GM21619 (cell line): Measurements from ENCODE around the gene YTHDF1.
"Not testable (repeated sequence)": the region's sequence is repeated elsewhere in the genome, so short reads cannot be mapped to it uniquely, and the experiment has no call there.

Experiments used
- ATAC-seq: cut with Tn5 transposase; IDR thresholded peaks from one replicate; pipeline ENCODE4 v1.9.1; 2021; ENCODE audit not compliant: unreplicated experiment

Gene YTHDF1

GRCh38 chr20:63173552-63174191 lies 42.3 kb downstream of the YTHDF1 start:
- ATAC-seq: no peak

DNA sequence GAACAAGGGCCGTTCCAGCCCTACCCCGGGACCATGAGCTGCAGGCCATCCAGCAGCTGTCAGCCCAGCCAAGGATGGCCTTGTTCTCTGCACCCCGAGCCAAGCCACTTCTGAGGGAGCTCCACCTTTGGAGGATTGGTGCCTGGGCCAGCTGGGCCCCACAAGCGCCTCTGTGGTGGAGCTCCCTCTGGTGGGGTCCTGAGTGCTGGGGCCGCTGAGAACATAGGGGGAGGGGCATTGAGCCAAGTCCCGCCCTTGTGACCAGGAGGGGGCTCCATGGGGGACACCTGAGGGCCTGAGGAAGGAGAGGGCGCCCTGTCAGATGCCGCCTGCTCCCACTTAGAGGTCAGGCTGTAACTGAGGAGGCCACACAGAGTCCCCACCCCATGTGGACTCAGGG lies 43.2 kb downstream of the YTHDF1 start:
- no peak for ATAC-seq

DNA sequence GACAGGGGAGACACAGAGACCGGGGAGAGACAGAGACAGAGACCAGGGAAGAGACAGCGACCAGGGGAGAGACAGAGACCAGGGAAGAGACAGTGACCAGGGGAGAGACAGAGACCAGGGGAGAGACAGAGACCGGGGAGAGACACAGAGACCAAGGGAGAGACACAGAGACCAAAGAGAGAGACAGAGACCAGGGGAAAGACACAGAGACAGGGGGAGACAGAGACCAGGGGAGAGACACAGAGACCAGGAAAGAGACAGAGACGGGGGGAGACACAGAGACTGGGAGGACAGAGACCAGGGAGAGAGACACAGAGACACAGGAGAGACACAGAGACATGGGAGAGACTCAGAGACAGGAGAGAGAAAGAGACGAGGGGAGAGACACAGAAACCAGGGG lies 43.9 kb downstream of the YTHDF1 start:
- ATAC-seq: no peak

DNA sequence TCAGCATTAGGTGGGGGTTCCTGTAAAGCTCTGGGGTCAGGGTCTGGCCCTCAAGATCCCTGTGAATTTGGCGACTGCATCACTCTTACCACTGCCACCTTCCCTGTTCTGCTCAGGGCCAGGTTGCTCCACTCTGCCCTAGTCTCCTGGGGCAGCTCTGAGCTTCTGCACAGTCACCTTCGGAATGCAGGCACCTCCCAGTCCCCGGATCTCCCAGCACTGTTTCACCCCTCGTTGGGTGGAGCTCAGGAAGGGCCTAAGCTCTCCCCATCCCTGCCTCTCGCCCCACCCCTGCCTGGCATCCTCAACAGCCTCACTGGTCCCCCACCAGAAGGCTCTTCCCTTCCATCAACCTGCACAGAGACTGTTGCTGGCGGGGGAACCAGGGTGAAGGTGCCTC lies 46.2 kb downstream of the YTHDF1 start:
- no peak for ATAC-seq

DNA sequence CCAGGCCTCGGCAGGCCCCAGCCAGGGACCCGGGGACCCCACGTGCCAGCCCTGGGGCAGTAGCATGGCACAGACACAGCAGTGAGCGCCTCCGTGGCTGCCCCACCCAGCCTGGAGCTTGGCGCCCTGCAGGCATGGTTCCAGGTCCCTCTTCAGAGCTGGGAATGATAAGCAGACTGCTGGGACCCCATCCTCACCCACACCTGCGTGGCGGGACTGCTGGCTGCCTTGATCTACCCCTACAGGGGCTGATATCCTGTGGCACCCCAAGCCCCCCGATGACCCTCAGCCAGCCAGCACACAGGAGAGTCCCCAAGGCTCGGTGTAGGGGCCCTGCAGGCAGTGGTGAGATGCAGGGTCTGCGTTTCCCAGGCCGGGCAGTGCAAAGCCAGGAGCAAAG lies 47.1 kb downstream of the YTHDF1 start:
- ATAC-seq: no peak

DNA sequence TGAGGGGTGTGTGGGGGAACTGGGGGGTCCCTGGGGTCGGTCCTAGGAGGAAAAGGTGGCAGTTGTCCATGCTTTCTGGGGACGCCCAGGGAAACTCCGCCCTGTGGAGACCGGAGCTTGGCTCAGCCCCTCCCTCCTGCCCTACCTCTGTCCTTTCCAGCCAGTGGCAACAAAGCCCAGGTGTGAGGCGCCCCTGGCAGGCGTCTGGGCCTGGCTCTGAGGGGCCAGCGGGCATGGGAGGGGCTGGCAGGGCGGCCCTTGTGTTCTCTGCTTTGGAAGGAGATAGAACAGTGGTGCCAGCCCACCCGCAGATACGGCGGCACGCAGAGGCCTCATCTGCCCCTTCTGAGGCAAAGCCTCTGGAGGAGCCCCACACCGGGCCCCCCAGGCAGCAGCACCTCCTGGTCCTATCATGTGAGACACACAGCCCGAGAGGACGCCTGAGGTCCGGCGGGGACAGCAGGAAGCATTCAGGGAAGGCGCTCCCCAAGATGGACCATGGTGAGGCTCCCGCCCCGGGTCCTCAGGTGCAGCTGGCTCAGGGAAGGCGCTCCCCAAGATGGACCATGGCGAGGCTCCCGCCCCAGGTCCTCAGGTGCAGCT lies 47.9 kb downstream of the YTHDF1 start:
- no peak for ATAC-seq

GRCh38 chr20:63167026-63167917 lies 48.7 kb downstream of the YTHDF1 start:
- no peak for ATAC-seq

DNA sequence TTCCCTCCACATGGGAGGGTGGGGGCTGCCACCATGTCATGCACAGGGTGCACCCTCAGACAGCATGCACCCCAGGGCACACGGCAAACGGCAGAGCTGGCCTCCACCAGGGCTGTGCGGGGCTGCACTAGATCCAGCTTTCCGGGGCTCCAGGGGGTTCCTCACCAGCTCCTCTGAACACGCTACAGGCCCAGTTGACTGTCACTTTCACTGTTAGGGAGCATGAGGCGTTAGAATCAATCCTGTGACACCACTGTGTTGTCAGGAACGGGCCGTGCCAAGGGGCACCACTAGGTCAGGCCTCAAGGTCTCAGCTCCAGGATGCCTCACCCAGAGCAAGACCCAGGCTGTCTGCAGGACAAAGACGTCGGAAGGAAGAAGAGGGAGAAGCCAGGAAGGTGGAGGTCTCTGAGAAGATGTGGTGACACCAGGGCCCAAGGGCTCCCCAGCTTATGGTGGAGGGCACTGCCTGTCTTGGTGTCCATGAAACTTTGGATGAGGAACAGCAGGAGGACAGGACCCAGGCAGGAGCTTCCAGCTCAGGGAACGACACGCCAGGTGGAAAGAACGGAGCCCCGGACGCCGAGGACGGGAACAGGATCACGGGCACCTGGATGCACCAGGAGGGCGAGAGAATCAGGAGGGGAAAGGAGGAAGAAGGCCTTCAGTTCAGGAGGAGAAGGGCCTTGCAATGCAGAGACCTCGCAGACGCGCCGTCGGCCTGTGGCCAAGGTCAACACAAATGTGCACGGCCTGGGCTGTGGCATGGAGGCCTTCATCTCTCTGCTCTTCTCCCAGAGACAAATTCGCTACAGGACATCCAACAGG lies 49.5 kb downstream of the YTHDF1 start:
- ATAC-seq: no peak

DNA sequence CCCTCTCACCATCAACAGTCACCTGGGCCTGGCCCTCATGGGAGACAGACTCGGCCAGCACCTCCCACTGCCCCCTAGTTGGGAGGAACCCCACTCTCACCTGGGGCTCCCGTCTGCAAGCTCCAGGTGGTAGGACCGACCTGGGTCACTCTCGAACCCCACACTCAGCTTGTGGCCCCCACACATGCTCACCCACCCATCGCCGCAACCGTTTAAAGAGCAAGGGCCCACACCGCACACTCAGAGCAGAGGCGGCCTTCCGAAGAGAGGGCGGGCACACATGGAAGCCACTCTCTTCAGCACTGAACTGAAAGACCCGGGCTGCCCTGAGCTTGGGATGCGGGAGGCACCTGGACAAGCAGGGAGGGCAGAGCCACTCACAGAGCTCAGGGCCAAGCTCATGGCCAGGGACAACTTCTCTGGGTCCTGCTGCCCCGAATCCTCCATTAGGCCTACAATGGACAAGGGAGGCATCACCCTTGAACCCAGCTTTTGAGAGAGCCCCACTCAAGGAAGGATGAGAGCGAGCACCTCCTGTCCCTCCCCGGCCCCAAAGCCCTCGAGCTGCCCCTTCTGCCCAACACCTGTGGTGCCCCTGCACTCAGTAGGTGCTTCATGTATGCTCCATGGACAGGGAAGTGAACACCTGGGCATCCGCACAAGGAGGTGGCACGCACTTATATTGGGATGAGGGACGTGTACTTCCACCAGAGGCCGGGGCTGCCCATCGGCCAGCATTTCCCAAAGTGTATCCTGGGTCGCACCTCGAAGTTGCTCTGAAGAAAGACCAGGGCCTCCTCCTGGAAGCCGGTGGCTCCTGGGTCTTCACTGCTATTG lies 50.4 kb downstream of the YTHDF1 start:
- ATAC-seq: no peak

DNA sequence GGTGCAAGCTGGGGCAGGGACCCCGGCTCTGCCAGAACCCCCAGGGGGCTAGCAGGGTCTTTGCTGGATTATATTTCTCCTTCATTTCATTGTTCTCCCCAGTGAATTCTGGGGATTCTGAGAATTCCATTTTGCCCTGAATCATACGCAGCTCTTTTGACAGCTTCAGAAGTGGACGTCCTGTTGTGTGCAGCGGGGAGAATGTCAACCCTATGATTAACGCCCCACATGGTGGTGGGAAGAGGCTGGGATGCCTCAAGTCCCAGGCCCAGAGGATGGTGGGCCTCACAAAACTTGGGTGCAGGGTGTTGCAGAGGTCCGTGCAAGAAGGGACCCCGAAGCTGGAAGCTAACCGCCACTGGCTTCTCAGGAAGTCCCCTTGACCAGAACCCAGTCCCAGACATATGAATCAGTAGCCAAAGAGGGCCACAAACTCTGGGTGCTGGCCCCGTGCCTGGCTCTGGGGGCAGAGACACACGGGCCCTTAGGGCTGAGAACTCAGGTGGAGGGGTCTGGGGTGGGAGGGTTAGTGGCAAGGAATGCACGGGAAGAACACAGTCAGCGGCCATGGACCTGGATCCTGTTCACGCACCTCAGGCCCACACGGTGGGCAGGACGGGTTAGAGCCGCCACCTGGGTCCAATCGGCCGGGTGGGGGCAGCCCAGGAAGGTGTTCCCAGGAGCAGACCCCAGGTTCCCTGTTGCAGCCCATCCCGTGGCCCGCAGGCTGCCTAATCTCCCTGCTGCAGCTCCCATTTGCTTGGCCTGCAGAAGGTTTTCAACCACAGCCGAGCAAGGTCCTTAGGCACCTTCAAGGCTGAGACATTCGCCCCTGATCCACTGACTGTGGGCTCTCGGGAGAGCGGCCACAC lies 51.2 kb downstream of the YTHDF1 start:
- no peak for ATAC-seq

DNA sequence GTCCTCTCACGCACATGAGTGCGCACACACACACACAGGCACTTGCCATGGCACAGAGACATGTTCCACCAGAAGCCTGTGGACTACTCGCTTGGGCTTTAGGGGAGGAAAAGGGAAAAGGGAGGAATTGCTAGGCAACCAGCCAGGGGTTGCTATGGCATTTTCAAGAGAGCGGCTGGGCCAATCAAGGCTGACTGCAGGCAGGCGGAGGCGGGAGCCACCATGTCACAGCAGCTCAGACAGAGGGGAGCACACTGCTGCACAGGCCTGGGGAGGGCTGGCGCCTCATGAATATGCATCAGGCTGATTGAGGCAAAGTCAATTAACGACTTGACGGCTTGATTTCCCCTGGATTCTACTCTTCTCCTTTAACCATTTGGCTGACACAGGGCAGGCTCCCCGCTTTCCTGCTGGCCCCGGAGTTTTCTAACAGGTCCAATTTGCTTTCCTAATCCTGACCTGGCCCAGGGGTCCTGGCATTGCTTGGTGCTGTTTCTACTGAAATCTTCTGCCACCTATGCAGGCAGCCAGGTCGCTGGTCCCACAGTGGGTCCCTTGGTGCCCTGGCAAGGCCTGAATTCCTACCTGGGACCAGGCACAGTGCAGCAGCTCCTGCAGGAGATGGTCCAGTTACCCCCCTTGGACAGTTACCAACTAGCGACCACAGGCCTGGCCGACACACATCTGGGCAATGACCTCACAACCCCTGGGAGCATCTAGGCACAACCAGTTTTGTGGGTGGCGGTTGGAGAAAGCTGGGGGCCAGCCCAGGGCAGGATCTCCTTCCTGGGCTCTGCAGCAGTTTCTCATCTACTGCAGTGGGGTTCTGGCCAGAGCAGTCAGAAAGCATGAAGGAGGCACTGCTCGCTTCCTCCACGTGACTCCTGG lies 52.1 kb downstream of the YTHDF1 start:
- no peak for ATAC-seq

DNA sequence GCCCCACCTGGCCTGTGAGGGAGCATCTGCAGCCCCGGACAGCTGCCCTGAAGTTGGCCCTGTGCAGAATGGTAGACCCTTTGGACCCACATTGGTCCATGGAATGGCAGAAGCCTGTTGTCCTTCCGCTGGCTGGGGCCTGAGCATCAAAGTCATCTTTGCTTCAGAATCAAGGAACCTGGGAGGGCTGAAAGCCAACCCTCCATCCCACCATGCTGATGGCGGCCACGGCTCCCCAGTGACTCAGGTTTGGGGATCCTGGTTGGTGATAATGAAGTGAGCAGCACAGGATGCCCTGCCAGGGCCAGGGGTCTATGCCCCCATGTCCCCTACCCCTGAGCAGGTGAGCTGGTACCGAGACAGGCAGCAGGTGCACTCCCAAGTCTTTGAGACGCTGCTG lies 52.8 kb downstream of the YTHDF1 start:
- no peak for ATAC-seq

- no peak for ATAC-seq
These were observed 53.6 kb downstream of the YTHDF1 start for GRCh38 chr20:63162206-63162795.

DNA sequence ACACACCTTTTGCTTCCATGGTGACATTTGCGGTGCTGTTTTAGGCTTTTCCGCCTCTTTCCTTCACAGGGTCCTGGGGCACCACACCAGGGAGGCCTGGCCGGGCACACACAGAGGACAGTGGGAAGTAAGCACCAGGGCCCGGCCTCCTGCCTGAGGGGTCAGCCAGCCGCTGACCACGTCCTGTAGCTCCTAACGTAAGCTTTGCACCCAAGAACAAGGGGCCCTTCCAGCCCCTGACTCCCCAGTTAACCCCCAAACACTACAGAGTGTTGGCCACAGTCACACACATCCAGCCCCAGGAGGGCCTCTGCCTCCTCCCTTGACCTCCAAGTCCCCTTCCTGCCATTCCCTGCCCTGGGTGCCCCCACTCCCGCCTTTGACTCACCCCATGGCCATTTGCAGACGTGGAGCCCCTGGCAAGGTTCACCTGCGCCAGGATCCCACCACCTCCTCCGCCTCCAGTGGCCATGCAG lies 54.7 kb downstream of the YTHDF1 start:
- no peak for ATAC-seq

- ATAC-seq: no peak
These were observed 55.2 kb downstream of the YTHDF1 start for GRCh38 chr20:63160641-63161175.

- no peak for ATAC-seq
These were observed 55.9 kb downstream of the YTHDF1 start for GRCh38 chr20:63159826-63160640.

GRCh38 chr20:63159251-63159650 lies 56.7 kb downstream of the YTHDF1 start:
- not testable (repeated sequence) for ATAC-seq
